Stimulated activated memory B cell treated with anti-CD40 and anti-IgM and Interleukin-4, amounts not matched to agents 10 μg/mL and 1 μg/mL and 100 μg/mL, for 72 hours (primary cell): ENCODE data around the gene NT5DC1.

ENCODE experiments used
- ATAC-seq: fragments of 150-1000 bp; cut with Tn5 transposase; 2 replicates; pipeline ENCODE4 v1.10.0; 2021
- H3K27ac Mint-ChIP-seq: one replicate; pipeline ENCODE4 v1.8.0; 2022; ENCODE audit warnings: mild to moderate bottlenecking, mixed read lengths
- H3K27me3 Mint-ChIP-seq: one replicate; pipeline ENCODE4 v1.8.0; 2022; ENCODE audit warnings: mixed read lengths
- H3K36me3 Mint-ChIP-seq: one replicate; pipeline ENCODE4 v1.8.0; 2022; ENCODE audit warnings: mixed read lengths
- H3K4me1 Mint-ChIP-seq: one replicate; pipeline ENCODE4 v1.8.0; 2022; ENCODE audit warnings: mixed read lengths
- H3K4me3 Mint-ChIP-seq: one replicate; pipeline ENCODE4 v1.8.0; 2022; ENCODE audit warnings: mild to moderate bottlenecking, moderate library complexity, mixed read lengths
- H3K9me3 Mint-ChIP-seq: one replicate; pipeline ENCODE4 v1.8.0; 2022; ENCODE audit warnings: mixed read lengths

The NT5DC1 gene

DNA sequence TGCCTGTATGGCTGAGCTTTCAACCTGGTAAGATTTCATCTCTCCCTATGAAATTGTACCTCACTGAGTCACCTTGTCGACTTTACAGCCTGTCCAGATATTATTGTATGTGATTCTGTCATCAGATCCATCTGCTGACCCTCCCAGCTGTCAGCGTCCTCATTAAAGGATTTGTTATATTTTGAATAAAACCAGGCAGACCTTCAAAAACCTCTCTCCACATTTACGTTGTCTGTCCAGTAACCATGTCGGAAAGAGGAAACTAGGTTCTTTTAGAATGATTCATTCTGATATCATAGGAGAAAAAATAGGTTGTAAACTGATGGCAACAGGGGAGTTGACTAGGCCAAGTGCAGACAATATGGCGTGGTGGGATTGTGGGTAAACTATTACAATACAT is 114.8 kb downstream of the NT5DC1 start:
- Mint-ChIP-seq H3K9me3 (no peaks in the 10 kb centered on the region), H3K4me1 (no peaks in the 10 kb centered on the region), H3K27ac (no peak overlapping the region), H3K4me3 (no peak overlapping the region), H3K36me3 (peaks cover 7% of the 10 kb centered on the region), H3K27me3 (no peaks in the 10 kb centered on the region)
- no peak for ATAC-seq

DNA sequence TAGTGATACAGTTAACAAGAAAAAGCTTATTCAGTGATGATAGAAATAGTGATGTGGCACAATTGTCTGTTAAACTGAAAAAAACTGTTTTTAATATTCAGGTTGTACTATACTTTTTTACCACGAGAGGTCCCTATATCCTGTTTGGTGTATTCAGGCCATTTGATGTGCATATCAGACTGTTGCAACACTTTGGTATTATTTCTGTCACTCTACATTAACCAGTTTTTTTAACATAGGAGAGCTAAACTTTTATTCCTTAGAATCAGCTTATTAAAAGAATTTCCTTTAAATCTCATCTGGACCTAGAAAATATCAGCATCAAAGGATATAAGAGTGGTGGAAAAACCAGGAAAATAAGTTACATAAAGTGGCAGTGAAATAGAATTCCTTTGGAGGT is 116.4 kb downstream of the NT5DC1 start:
- Mint-ChIP-seq H3K36me3 (peaks cover 7% of the 10 kb centered on the region), H3K27me3 (no peaks in the 10 kb centered on the region), H3K27ac (no peak overlapping the region), H3K4me1 (no peaks in the 10 kb centered on the region), H3K4me3 (no peak overlapping the region), H3K9me3 (no peaks in the 10 kb centered on the region)
- ATAC-seq = no peak

DNA sequence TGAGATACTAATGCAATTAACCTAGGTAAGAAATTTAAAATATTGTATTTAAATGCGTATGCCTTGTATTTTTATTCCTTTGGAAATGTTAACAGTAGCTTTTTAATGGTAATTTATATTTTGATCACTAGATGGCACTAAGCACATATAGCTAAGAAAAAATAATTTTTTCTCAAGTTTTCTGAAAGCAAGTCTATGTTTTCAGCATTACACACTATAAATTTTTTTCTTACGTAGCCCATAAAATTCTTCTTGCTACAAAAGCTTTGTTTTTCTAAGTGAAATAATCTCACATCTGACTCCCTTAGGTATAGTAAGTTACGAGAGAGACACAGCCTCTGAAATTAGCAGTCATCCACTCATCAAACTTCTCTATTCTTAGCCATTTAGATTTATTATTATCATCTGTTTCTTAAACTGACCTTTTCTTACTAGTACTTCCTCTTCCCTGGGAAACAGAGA is 117.5 kb downstream of the NT5DC1 start:
- Mint-ChIP-seq H3K27me3 (no peaks in the 10 kb centered on the region), H3K9me3 (no peaks in the 10 kb centered on the region), H3K4me3 (no peak overlapping the region), H3K36me3 (peaks cover 9% of the 10 kb centered on the region), H3K4me1 (no peaks in the 10 kb centered on the region), H3K27ac (no peak overlapping the region)
- ATAC-seq = no peak

DNA sequence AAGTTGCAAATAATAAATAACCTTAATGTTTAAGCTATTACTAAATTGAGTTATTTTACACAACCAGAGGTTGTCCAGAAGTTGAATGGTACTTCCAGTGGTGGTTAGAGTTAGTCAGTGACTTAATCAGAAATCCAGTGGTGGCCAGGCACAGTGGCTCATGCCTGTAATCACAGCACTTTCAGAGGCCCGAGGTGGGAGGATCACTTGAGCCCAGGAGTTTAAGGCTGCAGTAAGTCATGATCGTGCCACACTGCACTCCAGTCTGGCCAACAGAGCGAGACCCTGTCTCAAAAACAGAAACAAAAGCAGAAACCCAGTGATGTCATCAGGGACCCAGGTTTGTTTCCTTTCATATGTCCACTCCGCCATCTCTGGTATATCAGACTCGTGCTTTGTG is 118.2 kb downstream of the NT5DC1 start:
- H3K4me1 Mint-ChIP-seq = no peaks in the 10 kb centered on the region
- no peak overlapping the region for H3K27ac Mint-ChIP-seq
- no peak overlapping the region for H3K4me3 Mint-ChIP-seq
- no peak for ATAC-seq
- H3K9me3 Mint-ChIP-seq = no peaks in the 10 kb centered on the region
- no peaks in the 10 kb centered on the region for H3K27me3 Mint-ChIP-seq
- peaks cover 14% of the 10 kb centered on the region for H3K36me3 Mint-ChIP-seq

DNA sequence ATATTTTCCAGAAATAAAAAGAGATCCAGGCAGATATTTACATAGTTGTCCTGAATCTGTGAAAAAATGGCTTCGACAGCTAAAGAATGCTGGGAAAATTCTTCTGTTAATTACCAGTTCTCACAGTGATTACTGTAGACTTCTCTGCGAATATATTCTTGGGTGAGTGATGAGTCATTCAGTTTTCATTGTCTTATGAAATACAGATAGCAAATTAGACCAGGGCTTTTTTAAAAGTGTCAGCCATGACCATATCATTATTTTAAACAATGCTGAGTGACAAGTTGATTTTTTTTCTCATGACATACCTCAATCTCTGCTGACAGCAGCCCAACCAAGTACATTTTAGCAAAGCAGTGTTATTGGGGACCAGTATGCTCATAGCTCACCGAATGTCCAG is 120.4 kb downstream of the NT5DC1 start:
- no peak for ATAC-seq
- Mint-ChIP-seq H3K4me3 (no peak overlapping the region), H3K4me1 (no peaks in the 10 kb centered on the region), H3K27ac (no peak overlapping the region), H3K36me3 (peaks cover 20% of the 10 kb centered on the region), H3K9me3 (no peaks in the 10 kb centered on the region), H3K27me3 (no peaks in the 10 kb centered on the region)

DNA sequence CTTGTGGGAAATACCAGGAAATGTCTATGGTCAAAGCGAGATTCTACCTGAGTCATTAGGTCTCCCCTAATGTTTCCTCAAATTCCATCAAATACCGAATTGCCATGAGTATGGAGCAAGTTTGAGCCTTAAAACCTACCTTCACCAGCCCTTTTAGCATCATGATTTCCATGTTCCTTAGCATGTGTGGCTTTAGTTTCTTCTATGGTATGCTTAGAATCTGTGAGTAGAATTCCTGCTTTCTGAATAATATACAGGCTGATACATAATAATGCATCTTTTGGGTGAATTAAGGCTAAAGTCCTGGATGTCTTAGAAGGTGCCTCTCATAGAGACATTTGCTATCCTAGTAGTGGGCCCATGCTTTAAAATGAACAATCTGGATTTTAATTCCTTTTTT is 121.3 kb downstream of the NT5DC1 start:
- Mint-ChIP-seq H3K27ac (no peak overlapping the region), H3K4me1 (no peaks in the 10 kb centered on the region), H3K36me3 (peaks cover 20% of the 10 kb centered on the region), H3K9me3 (no peaks in the 10 kb centered on the region), H3K4me3 (no peak overlapping the region), H3K27me3 (no peaks in the 10 kb centered on the region)
- ATAC-seq = no peak

DNA sequence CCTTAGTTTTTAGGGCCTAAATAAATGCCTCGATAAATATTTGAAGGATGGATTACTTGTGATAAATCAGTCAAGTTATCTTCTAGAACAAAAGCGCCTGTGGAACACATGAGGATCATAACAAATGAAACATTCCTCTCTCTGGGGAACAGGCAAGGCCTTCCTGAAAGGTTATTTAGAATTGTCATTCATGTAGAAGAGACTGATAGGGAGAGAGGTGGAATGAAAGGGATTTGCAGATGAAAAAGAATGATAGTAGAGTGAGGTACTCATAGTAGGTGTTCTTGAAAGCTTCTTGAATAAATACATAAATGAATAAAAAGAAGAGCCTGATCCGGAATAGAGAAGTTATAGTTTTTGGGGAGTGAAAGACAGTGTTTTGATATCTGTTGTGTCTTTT is 122.7 kb downstream of the NT5DC1 start:
- no peak overlapping the region for H3K4me3 Mint-ChIP-seq
- no peaks in the 10 kb centered on the region for H3K27me3 Mint-ChIP-seq
- peaks cover 20% of the 10 kb centered on the region for H3K36me3 Mint-ChIP-seq
- H3K9me3 Mint-ChIP-seq = no peaks in the 10 kb centered on the region
- no peak for ATAC-seq
- H3K27ac Mint-ChIP-seq = no peak overlapping the region
- H3K4me1 Mint-ChIP-seq = no peaks in the 10 kb centered on the region

DNA sequence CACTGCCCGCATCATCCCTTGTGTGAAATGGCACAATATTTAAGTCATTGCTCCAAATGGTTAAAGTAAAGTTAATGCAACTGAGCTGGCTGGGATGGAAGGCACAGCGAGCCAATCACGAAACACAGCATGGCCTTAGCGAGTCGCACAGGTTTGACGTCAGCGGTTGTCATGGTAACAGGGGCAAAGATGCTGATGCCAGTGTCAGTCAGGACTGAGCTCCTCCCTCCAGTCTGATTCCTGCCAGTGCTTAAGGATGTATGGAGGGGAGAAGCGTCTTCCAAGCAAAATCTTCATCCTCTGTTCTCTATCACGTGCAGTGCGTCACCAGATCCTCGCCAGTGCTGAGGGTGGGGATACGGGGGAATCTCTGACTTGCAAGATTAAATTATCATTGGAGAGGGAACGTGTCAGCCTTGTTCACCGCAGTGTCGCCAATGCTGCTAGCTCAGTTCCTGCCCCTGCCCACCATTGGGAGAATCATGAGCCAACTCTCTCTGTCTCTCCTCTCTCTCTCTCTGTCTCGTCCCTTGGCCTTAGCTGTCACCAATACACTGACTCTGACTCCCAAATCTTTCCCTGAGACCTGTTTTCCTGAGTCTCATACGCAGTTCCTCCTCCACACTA is 128.7 kb downstream of the NT5DC1 start:
- no peak overlapping the region for H3K27ac Mint-ChIP-seq
- no peaks in the 10 kb centered on the region for H3K9me3 Mint-ChIP-seq
- H3K4me3 Mint-ChIP-seq = no peak overlapping the region
- no peaks in the 10 kb centered on the region for H3K27me3 Mint-ChIP-seq
- no peak for ATAC-seq
- peaks cover 29% of the 10 kb centered on the region for H3K36me3 Mint-ChIP-seq
- no peaks in the 10 kb centered on the region for H3K4me1 Mint-ChIP-seq

DNA sequence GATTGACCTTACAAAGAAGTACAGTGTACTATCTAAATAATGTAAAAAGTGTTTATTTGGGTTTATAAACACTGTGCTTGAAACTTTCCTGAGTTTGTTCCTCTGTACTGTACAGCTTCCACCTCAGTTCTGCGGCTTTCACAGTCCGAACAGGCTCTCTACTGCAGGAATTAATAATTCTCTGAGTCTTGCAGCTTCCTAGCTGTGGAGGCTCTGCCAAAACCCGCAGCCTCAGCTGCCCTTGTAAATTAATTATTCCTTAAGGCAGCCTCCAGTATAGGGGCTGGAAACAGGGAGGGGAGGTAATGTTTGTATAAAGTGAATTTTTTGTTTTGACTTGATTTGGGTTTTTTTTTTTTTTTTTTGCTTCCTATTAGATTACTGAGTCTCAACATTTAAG is 134.0 kb downstream of the NT5DC1 start:
- no peak overlapping the region for H3K27ac Mint-ChIP-seq

DNA sequence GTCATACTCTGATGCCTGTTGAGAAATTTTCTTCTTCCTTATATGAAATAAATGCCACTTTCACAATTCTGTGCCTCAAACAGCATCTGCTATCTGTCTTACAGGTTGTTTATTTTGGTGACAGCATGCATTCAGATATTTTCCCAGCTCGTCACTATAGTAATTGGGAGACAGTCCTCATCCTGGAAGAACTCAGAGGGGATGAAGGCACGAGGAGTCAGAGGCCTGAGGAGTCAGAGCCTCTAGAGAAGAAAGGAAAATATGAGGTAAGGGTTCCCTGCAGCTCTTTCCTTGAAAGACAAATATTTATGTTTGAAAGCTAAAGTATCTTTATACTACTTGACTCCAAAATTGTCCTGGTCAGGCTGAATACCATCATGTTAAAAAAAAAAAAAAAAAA is 137.4 kb downstream of the NT5DC1 start:
- no peak overlapping the region for H3K4me3 Mint-ChIP-seq
- no peaks in the 10 kb centered on the region for H3K9me3 Mint-ChIP-seq
- no peaks in the 10 kb centered on the region for H3K4me1 Mint-ChIP-seq
- ATAC-seq = no peak
- no peaks in the 10 kb centered on the region for H3K27me3 Mint-ChIP-seq
- peaks cover 23% of the 10 kb centered on the region for H3K36me3 Mint-ChIP-seq
- no peak overlapping the region for H3K27ac Mint-ChIP-seq

More for the DNA sequence above, 134.0 kb downstream of the NT5DC1 start:
- no peaks in the 10 kb centered on the region for H3K27me3 Mint-ChIP-seq
- H3K36me3 Mint-ChIP-seq = peaks cover 22% of the 10 kb centered on the region
- H3K4me1 Mint-ChIP-seq = no peaks in the 10 kb centered on the region
- ATAC-seq = no peak
- no peak overlapping the region for H3K4me3 Mint-ChIP-seq
- no peaks in the 10 kb centered on the region for H3K9me3 Mint-ChIP-seq

DNA sequence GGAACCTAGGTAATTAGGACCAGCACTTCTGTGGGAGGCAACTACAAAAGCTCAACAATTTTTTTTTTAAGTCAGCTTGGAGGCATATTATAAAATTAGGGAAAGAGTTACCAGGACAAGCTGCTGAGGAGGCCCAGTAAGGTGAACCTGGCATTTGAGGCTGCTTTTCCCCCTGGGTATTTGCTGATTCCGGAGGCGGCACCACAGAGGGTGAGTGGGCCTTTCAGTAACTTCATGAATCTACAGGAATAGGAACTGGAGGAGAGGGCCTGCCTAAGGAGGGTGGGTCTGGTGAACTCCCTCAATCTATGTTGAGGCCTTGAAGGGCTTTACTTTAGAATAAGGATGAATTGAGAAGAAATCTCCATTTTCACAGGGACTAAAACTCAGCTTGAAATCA is 138.6 kb downstream of the NT5DC1 start:
- ATAC-seq = no peak
- H3K4me3 Mint-ChIP-seq = no peak overlapping the region
- H3K9me3 Mint-ChIP-seq = no peaks in the 10 kb centered on the region
- no peak overlapping the region for H3K27ac Mint-ChIP-seq
- H3K27me3 Mint-ChIP-seq = no peaks in the 10 kb centered on the region
- no peaks in the 10 kb centered on the region for H3K4me1 Mint-ChIP-seq
- peaks cover 23% of the 10 kb centered on the region for H3K36me3 Mint-ChIP-seq

DNA sequence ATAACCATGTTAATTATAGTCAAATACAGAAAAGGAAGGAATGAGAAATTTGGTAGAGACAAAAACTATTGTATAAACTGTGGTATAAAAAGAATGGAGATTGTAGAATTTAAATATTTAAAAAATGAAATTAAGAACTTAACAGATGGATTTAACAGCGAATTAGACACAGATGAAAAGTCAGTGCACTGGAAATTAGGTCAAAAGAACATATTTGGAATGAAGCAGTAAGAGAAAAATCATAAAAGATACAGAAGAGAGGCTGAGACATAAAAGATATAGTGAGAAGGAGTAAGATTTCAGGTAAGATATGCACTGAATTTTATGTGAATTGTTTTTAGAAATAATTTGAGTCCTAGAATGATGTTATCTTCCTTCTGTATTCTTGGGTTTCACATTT is 139.2 kb downstream of the NT5DC1 start:
- H3K27me3 Mint-ChIP-seq = no peaks in the 10 kb centered on the region
- ATAC-seq = no peak
- no peaks in the 10 kb centered on the region for H3K4me1 Mint-ChIP-seq
- H3K27ac Mint-ChIP-seq = no peak overlapping the region
- no peaks in the 10 kb centered on the region for H3K9me3 Mint-ChIP-seq
- peaks cover 23% of the 10 kb centered on the region for H3K36me3 Mint-ChIP-seq
- H3K4me3 Mint-ChIP-seq = no peak overlapping the region

DNA sequence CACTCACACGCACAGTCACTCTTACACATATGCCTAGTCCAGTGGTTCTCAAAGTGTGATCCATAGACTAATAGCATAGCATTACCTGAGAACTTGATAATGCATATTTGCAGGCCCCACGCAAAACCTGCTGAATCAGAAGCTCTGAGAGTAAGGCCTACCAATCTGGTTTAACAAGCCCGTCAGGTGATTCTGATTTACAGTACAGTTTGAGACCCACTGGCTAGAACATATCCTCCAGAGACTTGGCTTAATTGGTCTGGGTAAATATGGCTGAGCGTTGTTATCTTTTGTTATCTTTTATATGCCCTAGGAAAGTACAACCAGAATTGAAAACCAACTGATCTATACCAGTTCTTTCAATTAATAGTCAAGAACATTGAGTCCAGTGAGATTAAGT is 143.6 kb downstream of the NT5DC1 start:
- no peak for ATAC-seq
- no peak overlapping the region for H3K4me3 Mint-ChIP-seq
- peaks cover 11% of the 10 kb centered on the region for H3K4me1 Mint-ChIP-seq
- H3K27ac Mint-ChIP-seq = no peak overlapping the region
- no peaks in the 10 kb centered on the region for H3K27me3 Mint-ChIP-seq
- no peaks in the 10 kb centered on the region for H3K9me3 Mint-ChIP-seq
- peaks cover 14% of the 10 kb centered on the region for H3K36me3 Mint-ChIP-seq

DNA sequence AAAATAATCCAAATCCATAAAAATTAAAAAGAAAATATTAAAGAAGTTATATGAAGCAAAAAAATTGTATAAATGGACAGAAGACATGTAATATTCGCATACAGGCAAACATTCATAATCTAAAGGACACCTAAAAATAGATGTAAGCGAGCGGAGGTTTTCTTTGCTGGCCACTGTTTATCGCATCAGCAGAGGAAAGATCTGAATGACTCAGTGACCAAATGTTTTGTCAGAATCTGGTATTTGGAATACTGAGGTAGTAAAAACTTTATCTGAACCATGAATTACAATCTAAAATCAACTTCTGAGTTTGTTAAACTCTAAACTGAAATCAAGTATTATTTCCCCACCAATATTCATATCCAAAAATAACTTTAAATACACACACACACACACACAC is 145.4 kb downstream of the NT5DC1 start:
- no peak overlapping the region for H3K4me3 Mint-ChIP-seq
- H3K27me3 Mint-ChIP-seq = no peaks in the 10 kb centered on the region
- no peak for ATAC-seq
- H3K27ac Mint-ChIP-seq = no peak overlapping the region
- H3K4me1 Mint-ChIP-seq = peaks cover 11% of the 10 kb centered on the region
- no peaks in the 10 kb centered on the region for H3K36me3 Mint-ChIP-seq
- no peaks in the 10 kb centered on the region for H3K9me3 Mint-ChIP-seq

DNA sequence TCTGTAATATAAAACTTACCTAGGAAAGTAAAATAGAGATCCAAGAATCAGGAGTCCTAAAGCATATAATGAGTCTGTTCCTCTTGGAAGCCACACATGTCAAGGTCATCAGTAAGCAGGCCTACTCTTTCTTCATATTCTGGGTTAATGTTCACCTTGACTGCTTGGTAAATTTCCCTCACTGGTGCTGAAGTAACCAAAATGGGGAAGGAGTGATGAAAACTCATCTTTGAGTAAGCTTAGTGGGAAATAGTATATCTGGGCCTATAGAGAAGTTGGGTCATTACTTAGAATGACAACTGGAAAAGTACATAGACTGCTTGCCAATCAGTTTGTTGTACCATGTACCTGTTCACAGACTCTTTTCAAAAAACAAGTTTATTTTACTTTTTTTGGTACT is 146.6 kb downstream of the NT5DC1 start:
- Mint-ChIP-seq H3K4me1 (peaks cover 11% of the 10 kb centered on the region), H3K27ac (no peak overlapping the region)

DNA sequence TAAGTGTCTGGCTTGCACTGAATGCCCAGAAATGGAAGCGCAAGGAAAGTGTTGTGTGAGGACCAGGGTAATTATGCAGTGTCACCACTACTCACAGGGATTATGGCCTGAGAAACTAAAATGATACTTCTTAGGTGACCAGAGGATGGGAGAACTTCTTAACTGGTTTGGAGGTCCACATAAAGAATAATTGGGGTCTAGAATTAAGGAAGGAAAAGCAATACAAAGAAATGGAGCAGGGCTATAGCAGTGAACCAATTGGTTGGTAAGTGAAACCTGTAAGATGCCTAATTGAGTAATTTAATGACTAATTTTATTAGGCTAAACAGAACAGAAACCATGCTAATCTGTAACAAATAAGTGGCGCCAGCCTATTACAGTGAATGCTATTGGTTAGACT is 147.9 kb downstream of the NT5DC1 start:
- no peak for ATAC-seq
- H3K27ac Mint-ChIP-seq = peak overlapping the region; percentile 42
- peaks cover 11% of the 10 kb centered on the region for H3K4me1 Mint-ChIP-seq
- no peaks in the 10 kb centered on the region for H3K36me3 Mint-ChIP-seq
- no peaks in the 10 kb centered on the region for H3K9me3 Mint-ChIP-seq
- H3K4me3 Mint-ChIP-seq = no peak overlapping the region
- H3K27me3 Mint-ChIP-seq = no peaks in the 10 kb centered on the region

More for the DNA sequence above, 146.6 kb downstream of the NT5DC1 start:
- no peaks in the 10 kb centered on the region for H3K9me3 Mint-ChIP-seq
- H3K4me3 Mint-ChIP-seq = no peak overlapping the region
- no peak for ATAC-seq
- no peaks in the 10 kb centered on the region for H3K36me3 Mint-ChIP-seq
- H3K27me3 Mint-ChIP-seq = no peaks in the 10 kb centered on the region
